HepG2 (cell line): ENCODE data around the gene RNPEPL1. TPM values are rescaled to one million over a fixed set of nuclear protein-coding genes. Genes with fewer than 3 reads are reported as not detected.

Experiments used
- AKAP8 ChIP-seq: sonication (generic); formaldehyde crosslinking; IDR thresholded peaks from 2 replicates; pipeline ENCODE4 v1.5.1; 2020; ENCODE audit warnings: mild to moderate bottlenecking, missing genetic modification reagents
- CBX2 ChIP-seq, 2 experiments: fragments of 200-600 bp in 1 of 2; sonication (generic); formaldehyde crosslinking in 1 of 2; IDR thresholded peaks; 2 replicates each; pipeline versions ENCODE4 v1.7.0 to v1.8.1; 2018 to 2022; ENCODE audit warnings: low read depth in 2 of 2, low read length in 1 of 2, mild to moderate bottlenecking in 1 of 2, missing genetic modification reagents in 1 of 2
- CHCHD3 ChIP-seq: sonication (generic); formaldehyde crosslinking; IDR thresholded peaks from 2 replicates; pipeline ENCODE4 v1.8.0; 2022; ENCODE audit warnings: mild to moderate bottlenecking, missing genetic modification reagents, moderate library complexity
- EHMT2 ChIP-seq: fragments of 200-600 bp; sonication (generic); IDR thresholded peaks from 2 replicates; pipeline ENCODE4 v1.7.0; 2017; ENCODE audit warnings: antibody characterized with exemption, low read depth, low read length, borderline replicate concordance
- GMEB1 ChIP-seq: sonication (generic); formaldehyde crosslinking; IDR thresholded peaks from 2 replicates; pipeline ENCODE4 v1.5.1; 2020; ENCODE audit warnings: missing genetic modification reagents, mild to moderate bottlenecking, borderline replicate concordance
- MYPOP ChIP-seq: sonication (generic); formaldehyde crosslinking; IDR thresholded peaks from 2 replicates; pipeline ENCODE4 v1.8.1; 2023; ENCODE audit warnings: mild to moderate bottlenecking, moderate library complexity, missing genetic modification reagents
- PBX2 ChIP-seq: IDR thresholded peaks from 2 replicates; pipeline ENCODE4 v1.6.1; 2016; ENCODE audit warnings: control low read depth
- PBX3 ChIP-seq: sonication (generic); formaldehyde crosslinking; IDR thresholded peaks from 2 replicates; pipeline ENCODE4 v1.8.1; 2023; ENCODE audit warnings: missing genetic modification reagents, inconsistent platforms, borderline replicate concordance
- SAP130 ChIP-seq: IDR thresholded peaks from 2 replicates; pipeline ENCODE4 v1.6.1; 2016; ENCODE audit warnings: low read depth
- SMARCC2 ChIP-seq: fragments of 450-650 bp; IDR thresholded peaks from 2 replicates; pipeline ENCODE4 v1.6.1; 2017; ENCODE audit warnings: antibody characterized with exemption, mild to moderate bottlenecking
- ZBTB2 ChIP-seq: sonication (generic); formaldehyde crosslinking; IDR thresholded peaks from 2 replicates; pipeline ENCODE4 v1.8.0; 2022; ENCODE audit warnings: low read depth, missing genetic modification reagents
- ZBTB21 ChIP-seq: sonication (generic); formaldehyde crosslinking; IDR thresholded peaks from 2 replicates; pipeline ENCODE4 v1.4.0; 2020; ENCODE audit warnings: missing genetic modification reagents
- ZC3H4 ChIP-seq: sonication (generic); formaldehyde crosslinking; IDR thresholded peaks from 2 replicates; pipeline ENCODE4 v1.4.0; 2020; ENCODE audit warnings: missing genetic modification reagents, borderline replicate concordance
- ZNF274 ChIP-seq: sonication (generic); formaldehyde crosslinking; IDR thresholded peaks from 2 replicates; pipeline ENCODE4 v1.5.1; 2020; ENCODE audit warnings: mild to moderate bottlenecking, missing genetic modification reagents
- ZNF503 ChIP-seq: sonication (generic); formaldehyde crosslinking; IDR thresholded peaks from 2 replicates; pipeline ENCODE4 v1.4.0; 2020; ENCODE audit warnings: missing genetic modification reagents
- ZNF605 ChIP-seq: sonication (generic); formaldehyde crosslinking; IDR thresholded peaks from 2 replicates; pipeline ENCODE4 v1.8.0; 2022; ENCODE audit warnings: mild to moderate bottlenecking, missing genetic modification reagents
- ZNF839 ChIP-seq: sonication (generic); formaldehyde crosslinking; IDR thresholded peaks from 2 replicates; pipeline ENCODE4 v1.4.0; 2020; ENCODE audit warnings: missing genetic modification reagents, mild to moderate bottlenecking, borderline replicate concordance
- ZSCAN21 ChIP-seq: sonication (generic); formaldehyde crosslinking; IDR thresholded peaks from 2 replicates; pipeline ENCODE4 v1.8.0; 2022; ENCODE audit warnings: mild to moderate bottlenecking, missing genetic modification reagents, moderate library complexity, borderline replicate concordance
- polyA plus RNA-seq, 8 experiments: library from polyadenylated mRNA; depleted of rRNA in 3 of 8; stranded (reverse) in 7 of 8; unstranded in 1 of 8; fragments of >200 nt; fragmentation: Illumina TruSeq in 4 of 8; extraction: Trizol in 4 of 8; gene quantifications; 2 replicates each; pipeline versions ENCODE4 v1.2.1 to v1.2.3, GENCODE V29; 2011 to 2016; ENCODE audit warnings: low read depth in 4 of 8, missing spikeins in 1 of 8, mixed read lengths in 1 of 8; ENCODE audit not compliant: insufficient read depth in 1 of 8
- total RNA-seq, 5 experiments: library from RNA; depleted of rRNA; stranded (reverse); fragments of >200 nt; fragmentation: Illumina TruSeq; extraction: Trizol; gene quantifications; 2 replicates each; pipeline ENCODE4 v1.2.3, GENCODE V29; 2016; ENCODE audit warnings: low read depth in 1 of 5

The RNPEPL1 gene
- total and polyA plus RNA-seq, 2 of the 13 experiments (the other 11 are each of a cell fraction or from before 2014, with no cell fraction given), result 13.0 to 18.0 TPM

- TF ChIP-seq ZBTB21, result no peak
- TF ChIP-seq MYPOP, result no peak
- no peak for TF ChIP-seq CBX2 (IDR thresholded peaks at IDR 0.05; ENCODE audit: low read depth, low read length)
- TF ChIP-seq CBX2 (CRISPR knock-in tag; IDR thresholded peaks at IDR 0.05; ENCODE audit: low read depth), result no peak
- no peak for TF ChIP-seq ZSCAN21
- no peak for TF ChIP-seq ZNF839 (CRISPR knock-in tag)
- TF ChIP-seq GMEB1 (CRISPR knock-in tag), result no peak
- TF ChIP-seq PBX3 (CRISPR knock-in tag), result no peak
- 0 out of 2 replicates have a peak, but pooled peaks have one; percentile 18 for TF ChIP-seq SAP130
- TF ChIP-seq ZNF274, result no peak
- TF ChIP-seq ZC3H4 (CRISPR knock-in tag), result no peak
- no peak for TF ChIP-seq PBX2
- peak; percentile 29; the same call in 1 of the 2 replicates for TF ChIP-seq AKAP8 (CRISPR knock-in tag)
- TF ChIP-seq CHCHD3 (CRISPR knock-in tag), result no peak
- TF ChIP-seq ZBTB2 (CRISPR knock-in tag), result no peak
- TF ChIP-seq EHMT2, result no peak
- TF ChIP-seq ZNF503 (CRISPR knock-in tag), result no peak
- no peak for TF ChIP-seq SMARCC2
- no peak for TF ChIP-seq ZNF605 (CRISPR knock-in tag)
Observed at GRCh38 chr2:240601061-240601830, 33.0 kb downstream of the RNPEPL1 start (continued).
